Kasumi-1 (cell line): ENCODE measurements around the gene SLAMF1.
"Not testable (repeated sequence)": the region's sequence is repeated elsewhere in the genome, so short reads cannot be mapped to it uniquely, and the experiment has no call there.

ENCODE experiments used
- DNase-seq, 2 experiments: peaks; one replicate each; lab custom pipeline; 2025; lab: John Stamatoyannopoulos, UW

SLAMF1 gene

DNA sequence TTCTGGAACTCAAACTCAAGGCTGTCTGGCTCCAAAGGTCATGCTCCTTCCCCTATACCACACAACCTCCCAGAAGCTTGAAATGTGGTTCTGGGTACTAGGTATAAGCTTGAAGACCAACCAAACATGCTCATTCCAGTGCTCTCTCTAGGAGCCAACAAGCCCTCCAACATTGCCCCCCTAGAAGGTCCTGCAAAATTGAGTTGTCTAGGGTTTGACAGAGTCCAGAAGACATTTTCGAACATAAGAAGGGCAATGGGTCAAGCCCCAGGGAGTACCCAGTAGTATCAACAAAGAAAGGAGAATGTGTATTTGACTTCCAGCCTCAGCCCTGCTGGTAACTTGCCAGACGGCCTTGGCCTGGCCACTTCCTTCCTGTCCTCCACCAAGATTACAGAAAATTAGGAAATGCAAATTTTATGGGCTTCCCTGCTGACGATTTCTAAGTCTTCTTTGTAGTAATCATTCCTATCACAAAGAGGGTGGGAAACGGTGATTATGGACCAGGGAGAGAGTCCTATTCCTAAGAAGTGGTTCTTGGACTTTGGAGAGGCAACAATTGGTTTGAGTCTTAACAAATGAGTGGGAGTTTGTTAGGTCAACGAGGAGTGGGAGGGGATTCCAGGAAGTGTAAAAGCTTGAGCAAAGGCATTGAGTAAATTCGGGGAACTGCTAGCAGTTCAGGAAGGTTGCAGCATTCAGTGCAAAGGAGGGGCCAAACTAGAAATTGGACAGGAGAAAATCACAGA lies 18.7 kb upstream of the SLAMF1 start:
- peak; percentile 67 to 73 for DNase-seq

DNA sequence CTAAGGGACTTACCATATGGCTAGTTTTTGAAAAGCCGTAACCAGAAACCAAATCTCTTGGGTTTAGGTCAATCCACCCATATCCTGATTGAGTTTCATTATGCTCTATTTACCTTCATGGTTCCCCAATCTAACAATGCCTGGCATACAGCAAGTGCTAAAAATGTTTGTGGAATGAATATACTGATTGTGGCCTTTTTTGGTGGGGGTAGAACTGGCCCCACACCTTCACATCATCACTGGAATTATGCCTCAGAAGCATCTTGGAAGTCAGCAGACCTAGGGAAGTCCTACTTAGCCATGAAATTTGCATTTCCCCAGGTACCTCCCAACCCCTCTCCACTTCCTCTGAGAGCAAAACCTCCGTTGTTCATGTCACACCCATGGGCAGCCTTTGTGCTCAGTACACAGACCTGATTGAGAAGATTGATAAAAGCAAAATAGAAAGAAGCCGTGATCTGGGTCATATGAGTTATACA lies 17.8 kb upstream of the SLAMF1 start:
- DNase-seq = no peak

- DNase-seq = peak; percentile 38 to 50
Observed at GRCh38 chr1:160662910-160663309, 16.1 kb upstream of the SLAMF1 start.

GRCh38 chr1:160659566-160659965 lies 12.7 kb upstream of the SLAMF1 start:
- DNase-seq = no peak

DNA sequence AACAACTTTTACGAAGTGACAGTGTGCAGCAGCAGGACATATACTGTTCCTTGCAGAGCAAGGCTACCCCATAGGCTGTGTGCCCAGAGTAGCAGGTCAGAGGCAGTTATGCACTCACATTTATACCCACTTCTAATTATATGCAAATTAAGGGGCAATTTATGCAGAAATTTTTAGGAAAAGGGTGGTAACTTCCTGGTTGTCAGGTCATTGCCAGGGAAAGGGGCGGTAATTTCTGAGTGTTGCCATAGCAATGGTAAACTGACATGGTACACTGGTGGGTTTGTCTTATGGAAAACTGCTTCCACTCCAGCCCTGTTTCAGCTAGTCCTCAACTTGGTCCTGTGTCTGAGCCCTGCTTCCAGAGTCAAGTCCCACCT lies 12.0 kb upstream of the SLAMF1 start:
- DNase-seq = no peak

DNA sequence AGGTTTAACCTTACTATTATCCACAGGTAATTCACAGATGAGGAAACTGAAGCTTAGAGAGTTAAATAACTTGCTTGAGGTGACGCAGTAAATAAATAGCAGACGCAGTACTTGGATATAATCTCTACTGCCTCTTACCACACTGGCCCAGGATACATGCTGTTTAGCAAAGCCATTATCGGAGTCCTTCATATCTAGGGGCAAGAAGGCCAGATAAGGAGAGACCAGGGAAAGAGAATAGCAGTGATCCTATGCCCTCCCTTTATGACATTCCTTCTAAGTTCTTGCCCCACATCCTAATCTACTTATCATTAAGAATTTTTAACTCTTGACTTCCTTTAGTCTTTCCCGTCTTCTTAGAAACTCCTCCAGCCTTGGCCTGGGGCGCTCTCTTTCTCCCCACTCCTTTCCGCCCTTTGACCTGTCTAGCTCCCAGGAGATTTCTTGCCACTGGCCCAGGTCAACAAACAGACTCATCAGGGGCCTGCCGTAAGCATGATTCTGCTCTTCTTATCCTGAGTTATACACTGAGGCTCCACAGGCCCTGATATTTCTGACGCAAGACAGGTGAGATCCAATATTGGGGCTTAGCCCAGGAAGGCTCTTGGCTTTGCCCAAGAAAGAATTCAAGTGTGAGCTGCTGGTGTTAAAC lies 11.4 kb upstream of the SLAMF1 start:
- no peak for DNase-seq

- DNase-seq = no peak
Observed at GRCh38 chr1:160657250-160657781, 10.5 kb upstream of the SLAMF1 start.

DNA sequence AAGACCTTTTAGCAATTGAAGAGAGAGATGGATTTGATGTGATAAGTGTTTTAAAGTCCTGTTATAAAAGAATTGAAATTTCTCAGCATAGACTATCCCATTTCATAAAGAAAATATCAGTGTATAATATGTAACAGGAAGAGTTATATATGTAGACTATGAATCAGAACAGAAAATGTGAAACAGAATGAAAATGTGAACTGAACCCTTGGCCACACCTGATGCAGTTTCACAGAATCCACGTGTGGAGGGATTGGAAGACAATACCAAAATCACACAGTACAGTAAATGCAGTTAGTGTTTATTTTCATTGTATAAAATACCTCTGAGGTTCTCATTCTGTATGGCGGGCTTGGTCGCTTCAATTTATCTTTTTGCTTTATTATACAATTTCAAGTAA lies 9.9 kb upstream of the SLAMF1 start:
- DNase-seq = no peak

GRCh38 chr1:160653620-160654016 lies 6.8 kb upstream of the SLAMF1 start:
- DNase-seq = no peak

DNA sequence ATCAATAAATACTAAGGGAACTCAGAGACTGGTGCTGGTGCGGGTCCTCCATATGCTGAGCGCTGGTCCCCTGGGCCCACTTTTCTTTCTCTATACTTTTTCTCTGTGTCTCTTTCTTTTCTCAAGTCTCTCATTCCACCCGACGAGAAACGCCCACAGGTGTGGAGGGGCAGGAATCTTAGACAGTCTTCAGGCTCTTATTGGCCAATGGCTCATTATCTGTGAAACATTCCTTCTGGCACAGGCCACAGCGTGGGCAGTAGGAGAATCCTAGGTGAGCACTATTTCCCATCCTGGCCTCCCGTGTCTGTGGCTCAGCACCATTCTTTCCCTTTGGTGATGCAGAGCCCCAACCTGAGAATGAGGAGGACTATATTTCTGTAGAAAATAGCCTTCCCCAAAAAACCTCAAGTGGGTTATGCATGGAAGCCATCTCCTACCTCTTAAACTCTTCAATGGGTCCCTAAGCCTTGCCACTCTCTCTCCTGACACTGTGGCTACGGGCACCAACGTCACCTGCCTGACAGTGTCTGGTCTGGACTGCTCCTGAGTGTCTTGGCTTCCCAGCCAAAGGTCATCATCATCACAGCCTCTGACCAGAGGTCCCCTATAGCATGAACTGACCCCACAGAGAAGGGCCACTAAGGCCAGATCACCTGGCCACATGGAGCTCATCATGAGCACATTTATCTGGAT lies 6.2 kb upstream of the SLAMF1 start:
- no peak for DNase-seq

GRCh38 chr1:160652065-160652641 lies 5.3 kb upstream of the SLAMF1 start:
- DNase-seq = not testable (repeated sequence)

GRCh38 chr1:160651433-160652064 lies 4.7 kb upstream of the SLAMF1 start:
- DNase-seq = no peak

DNA sequence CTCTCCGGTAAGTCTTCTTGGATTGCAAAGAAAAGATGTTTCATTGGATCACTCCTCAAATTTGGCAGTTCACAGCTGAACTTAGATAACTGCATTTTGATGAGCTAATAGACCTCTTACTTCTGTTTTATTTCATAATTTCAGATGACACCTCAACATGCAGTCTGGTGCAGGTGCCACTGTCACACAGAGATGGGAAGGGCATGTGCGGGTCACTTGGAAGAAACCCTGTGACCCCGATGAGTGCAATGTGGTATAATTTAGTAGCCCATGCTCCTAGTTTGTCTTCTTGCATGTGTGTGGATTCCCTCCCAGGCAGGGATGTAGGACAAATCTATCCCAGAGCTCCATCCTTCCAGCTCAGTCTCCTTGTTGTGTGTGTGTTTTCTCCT lies 481 bp upstream of the SLAMF1 start:
- DNase-seq = no peak

DNA sequence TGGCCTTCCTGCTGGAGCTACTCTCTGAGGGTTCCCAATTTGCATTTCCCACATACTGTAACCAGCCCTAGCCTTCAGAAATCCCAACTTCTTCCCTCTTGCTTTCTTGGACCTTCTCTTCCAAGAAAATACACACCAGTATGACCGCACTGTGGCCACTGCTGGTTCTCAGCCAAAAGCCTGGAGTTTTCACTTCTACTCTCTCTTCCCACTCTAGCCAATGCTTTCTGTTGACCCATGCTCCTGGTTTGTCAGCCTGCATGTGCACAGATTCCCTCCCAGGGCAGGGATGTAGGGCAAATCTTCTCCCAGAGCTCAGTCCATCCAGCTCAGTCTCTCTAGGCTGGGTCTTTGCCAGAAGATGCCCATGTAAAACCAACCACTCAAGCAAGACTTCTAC lies 664 bp downstream of the SLAMF1 start:
- DNase-seq = no peak

- no peak for DNase-seq
Observed at GRCh38 chr1:160645386-160646130, 1.3 kb downstream of the SLAMF1 start.

DNA sequence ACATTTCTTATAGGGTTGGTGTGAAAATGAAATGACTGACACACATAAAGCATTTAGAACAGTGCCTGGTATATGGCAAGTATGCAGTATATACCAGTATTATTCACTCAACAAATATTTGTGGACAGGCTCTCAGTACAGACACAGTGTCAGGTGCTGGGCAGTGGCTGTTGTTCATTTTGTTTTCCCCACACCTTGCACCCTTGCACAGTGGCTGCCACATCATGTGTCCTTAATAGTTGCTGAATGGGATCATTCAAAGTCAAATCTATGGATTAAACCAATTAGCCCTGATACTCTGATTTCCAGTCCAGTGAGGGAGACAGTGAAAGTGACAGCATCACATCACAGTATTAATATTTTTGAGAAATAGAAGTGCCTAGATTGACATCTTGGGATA lies 2.4 kb downstream of the SLAMF1 start:
- no peak for DNase-seq

- no peak for DNase-seq
Observed at GRCh38 chr1:160643138-160643537, 3.7 kb downstream of the SLAMF1 start.

GRCh38 chr1:160642281-160642644 lies 4.6 kb downstream of the SLAMF1 start:
- DNase-seq = no peak

- no peak for DNase-seq
Observed at GRCh38 chr1:160641323-160642280, 5.2 kb downstream of the SLAMF1 start.
